HepG2 (cell line): ENCODE data around the gene ATN1. TPM values are rescaled to one million over a fixed set of nuclear protein-coding genes. Genes with fewer than 3 reads are reported as not detected.

Experiments
- ATAC-seq: fragments of 200-7000 bp; cut with Tn5 transposase; 3 replicates; pipeline ENCODE4 v1.9.1; 2020; ENCODE audit warnings: mild to moderate bottlenecking, moderate library complexity
- BruUV-seq: library from RNA; stranded (reverse); fragments of 400-500 nt; replicated peaks from 2 replicates; lab custom pipeline; 2021; lab: Mats Ljungman, UMichigan
- CTCF ChIA-PET: fragments of 300-600 bp; formaldehyde crosslinking; extraction: SDS; loops from one replicate; lab custom pipeline; 2021; ENCODE audit warnings: low total read pairs, inconsistent platforms, low intra/inter-chr PET ratio; lab: Yijun Ruan, JAX
- POLR2A ChIA-PET: fragments of 350-600 bp; sonication (Branson Sonifier 250); formaldehyde crosslinking; loops from one replicate; lab custom pipeline; 2020; ENCODE audit warnings: antibody characterized with exemption, inconsistent platforms; lab: Yijun Ruan, JAX
- DNase-seq: peaks from one replicate; pipeline ENCODE4 v3.0.0-alpha.2; 2015; ENCODE audit warnings: low spot score
- FAIRE-seq: peaks from 3 replicates; lab custom pipeline; 2011; peaks lifted over from hg19 to GRCh38; lab: Jason Lieb, UNC
- H2AFZ ChIP-seq: one replicate; pipeline ENCODE4 v1.6.1; 2011; ENCODE audit warnings: low read length, inconsistent platforms
- H3K27ac ChIP-seq: fragments of 300-600 bp; 3 replicates; pipeline ENCODE4 v1.8.0; 2011; ENCODE audit warnings: mixed run types, mild to moderate bottlenecking, mixed read lengths, low read length, inconsistent platforms; ENCODE audit not compliant: insufficient read depth; ENCODE audit errors: extremely low read length
- H3K27me3 ChIP-seq, 2 experiments: fragments of 200-600 bp in 1 of 2; 2 replicates in 1 of 2; 3 replicates in 1 of 2; pipeline versions ENCODE4 v1.6.0 to v1.8.0; 2011; ENCODE audit warnings: low read length in 2 of 2, mild to moderate bottlenecking in 2 of 2, moderate library complexity in 2 of 2, inconsistent platforms in 1 of 2; ENCODE audit not compliant: insufficient read depth in 2 of 2, control insufficient read depth in 1 of 2
- H3K36me3 ChIP-seq, 2 experiments: fragments of 200-600 bp in 1 of 2; replicated peaks in 1 of 2; 2 replicates in 1 of 2; 3 replicates in 1 of 2; pipeline versions ENCODE4 v1.5.1 to v1.8.0; 2011; ENCODE audit warnings: low read length in 2 of 2, inconsistent platforms in 1 of 2; ENCODE audit not compliant: insufficient read depth in 2 of 2, control insufficient read depth in 1 of 2
- H3K4me1 ChIP-seq: 2 replicates; pipeline ENCODE4 v1.5.1; 2012; ENCODE audit warnings: low read length, inconsistent platforms; ENCODE audit not compliant: insufficient read depth
- H3K4me2 ChIP-seq: 2 replicates; pipeline ENCODE4 v1.6.0; 2011; ENCODE audit warnings: low read depth, low read length, inconsistent platforms
- H3K4me3 ChIP-seq, 3 experiments: fragments of 200-600 bp in 1 of 3; sonication (generic), shearing (Covaris generic) in 1 of 3; replicated peaks in 1 of 3; 2 replicates each; pipeline ENCODE4 v1.5.1; 2011 to 2016; ENCODE audit warnings: low read length in 3 of 3, inconsistent platforms in 2 of 3, low read depth in 2 of 3, mild to moderate bottlenecking in 2 of 3, control low read depth in 1 of 3, mixed read lengths in 1 of 3; ENCODE audit not compliant: insufficient read depth in 1 of 3
- H3K79me2 ChIP-seq: one replicate; pipeline ENCODE4 v1.6.1; 2011; ENCODE audit warnings: low read length, inconsistent platforms; ENCODE audit not compliant: insufficient read depth
- H3K9ac ChIP-seq: 2 replicates; pipeline ENCODE4 v1.6.0; 2011; ENCODE audit warnings: mild to moderate bottlenecking, low read depth, low read length, inconsistent platforms; ENCODE audit not compliant: insufficient read depth
- H3K9me3 ChIP-seq: 2 replicates; pipeline ENCODE4 v1.5.1; 2012; ENCODE audit warnings: mild to moderate bottlenecking, low read length
- H4K20me1 ChIP-seq: 2 replicates; pipeline ENCODE4 v1.6.0; 2011; ENCODE audit warnings: inconsistent platforms, mild to moderate bottlenecking, low read length, moderate library complexity; ENCODE audit not compliant: insufficient read depth
- MIER3 ChIP-seq: IDR thresholded peaks from 2 replicates; pipeline ENCODE4 v1.6.1; 2016; ENCODE audit warnings: missing compliant biosample characterization, borderline replicate concordance
- PRDM4 ChIP-seq: sonication (generic); formaldehyde crosslinking; IDR thresholded peaks from 2 replicates; pipeline ENCODE4 v1.9.0; 2021; ENCODE audit warnings: missing genetic modification reagents, borderline replicate concordance
- RBFOX2 ChIP-seq: fragments of 200-400 bp; formaldehyde crosslinking; IDR thresholded peaks from 2 replicates; pipeline ENCODE4 v1.6.1; 2017; ENCODE audit warnings: low read depth, mild to moderate bottlenecking, low read length
- TIGD3 ChIP-seq: sonication (generic); formaldehyde crosslinking; IDR thresholded peaks from 2 replicates; pipeline ENCODE4 v1.5.1; 2020; ENCODE audit warnings: mild to moderate bottlenecking, missing genetic modification reagents, borderline replicate concordance
- ZNF3 ChIP-seq: IDR thresholded peaks from 2 replicates; pipeline ENCODE4 v1.7.0; 2017; ENCODE audit warnings: inconsistent platforms
- ZNF34 ChIP-seq: sonication (generic); formaldehyde crosslinking; IDR thresholded peaks from 2 replicates; pipeline ENCODE4 v1.4.0; 2020; ENCODE audit warnings: mild to moderate bottlenecking, missing genetic modification reagents, borderline replicate concordance
- ZNF382 ChIP-seq: sonication (generic); formaldehyde crosslinking; IDR thresholded peaks from 2 replicates; pipeline ENCODE4 v1.5.0; 2020; ENCODE audit warnings: missing genetic modification reagents, mild to moderate bottlenecking, borderline replicate concordance
- WGBS: methylation state at CpG from one replicate; pipeline ENCODE4 v1.1.6; 2017; ENCODE audit warnings: low lambda C conversion rate; 5-methylcytosine and 5-hydroxymethylcytosine counted together
- in situ Hi-C: cut with HindIII; loops from 2 replicates; pipeline ENCODE4 v1.10.0; 2017; ENCODE audit warnings: low pct_unique_long_range_greater_than_20kb; ENCODE audit not compliant: extremely low pct_ligation_motif_present
- intact Hi-C: fragments of 100-400 bp; cut with micrococcal nuclease; formaldehyde crosslinking; loops from one replicate; pipeline ENCODE4 v1.10.0; 2022; ENCODE audit not compliant: unreplicated experiment
- polyA plus RNA-seq, 8 experiments: library from polyadenylated mRNA; depleted of rRNA in 3 of 8; stranded (reverse) in 7 of 8; unstranded in 1 of 8; fragments of >200 nt; fragmentation: Illumina TruSeq in 4 of 8; extraction: Trizol in 4 of 8; gene quantifications; 2 replicates each; pipeline versions ENCODE4 v1.2.1 to v1.2.3, GENCODE V29; 2011 to 2016; ENCODE audit warnings: low read depth in 4 of 8, missing spikeins in 1 of 8, mixed read lengths in 1 of 8; ENCODE audit not compliant: insufficient read depth in 1 of 8
- total RNA-seq, 5 experiments: library from RNA; depleted of rRNA; stranded (reverse); fragments of >200 nt; fragmentation: Illumina TruSeq; extraction: Trizol; gene quantifications; 2 replicates each; pipeline ENCODE4 v1.2.3, GENCODE V29; 2016; ENCODE audit warnings: low read depth in 1 of 5

ATN1 gene
- total and polyA plus RNA-seq, 2 of the 13 experiments (the other 11 are each of a cell fraction or from before 2014, with no cell fraction given), result 2.1 to 8.6 TPM

- TF ChIP-seq PRDM4, result no peak
- TF ChIP-seq, all 625 proteins: peak for 95
Observed at GRCh38 chr12:6965026-6965661, 37.4 kb downstream of the ATN1 start (continued).

DNA sequence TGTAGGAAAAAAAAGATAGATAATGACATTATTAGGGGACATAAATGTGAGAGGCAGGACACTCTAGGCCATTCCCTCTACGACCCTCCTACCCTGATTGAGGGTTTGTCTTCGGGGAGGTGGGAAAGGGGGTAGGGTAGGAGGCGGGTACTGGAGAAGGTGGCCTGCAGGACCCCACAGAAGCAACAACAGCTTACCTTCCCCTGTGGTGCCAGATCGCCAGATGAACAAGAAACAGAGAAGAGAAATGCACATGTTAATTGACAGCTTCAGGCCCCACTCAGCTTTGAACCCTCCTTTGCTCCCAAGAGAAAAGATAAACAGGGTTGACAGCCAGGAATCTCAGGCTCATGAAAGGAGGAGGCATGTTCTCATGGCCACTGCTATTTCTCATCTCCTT, 38.0 kb downstream of the ATN1 start:
- POLR2A ChIA-PET, result interaction anchor here (1.1 kb wide), 1 partner anchor 19 kb away, joined by 4 read pairs; no protein-coding TSS in a partner anchor
- CTCF ChIA-PET, result interaction anchor here (0.6 to 2.1 kb wide), 6 partner anchors 19 to 228 kb away, joined by 3 to 15 read pairs (median 5); partner anchors contain the start of genes C12orf57 and RNU7-1
- Histone ChIP-seq H4K20me1 (no peaks in the 10 kb centered on the region; the same call in 1 of the 2 replicates), H3K4me1 (peaks cover 57% of the 10 kb centered on the region), H3K79me2 (peaks cover 26% of the 10 kb centered on the region), H3K9ac (no peak overlapping the region), H3K36me3 (peaks cover 22 to 38% of the 10 kb centered on the region in 2 experiments), H3K27ac (peak overlapping the region; percentile 26), H3K4me3 (no peak overlapping the region), H2AFZ (no peak overlapping the region), H3K27me3 (no peaks in the 10 kb centered on the region; a peak in 1 of 5 replicates), H3K4me2 (no peak overlapping the region), H3K9me3 (no peaks in the 10 kb centered on the region)
- ATAC-seq (no peak), DNase-seq (no peak), FAIRE-seq (no peak)
- 96% methylated on average over 4 of the region's 4 CpGs for WGBS
- no TSS peak for BruUV-seq
- in situ Hi-C loops, result no loop called here
- no peak for TF ChIP-seq MIER3 (CRISPR knock-in tag)
- TF ChIP-seq ZNF3 (CRISPR knock-in tag), result no peak
- TF ChIP-seq ZNF382 (CRISPR knock-in tag), result no peak
- TF ChIP-seq ZNF34 (CRISPR knock-in tag), result no peak
- no peak for TF ChIP-seq TIGD3
- 0 out of 2 replicates have a peak, but pooled peaks have one; percentile 3 for TF ChIP-seq RBFOX2
- intact Hi-C loops, result no loop called here
